ENCODE results near the gene SLC34A3.

The SLC34A3 gene

GRCh38 chr9:137219757-137220316, 10.9 kb upstream of the SLC34A3 start:
- Histone ChIP-seq H3K79me2 (ENCODE audit: insufficient read depth, low read length) (no peaks in the 10 kb centered on the region), H3K4me2 (ENCODE audit: low read length) (no peak overlapping the region), H3F3A (ENCODE audit: insufficient read depth, low read length) (no peaks in the 10 kb centered on the region), H3K9me3 (ENCODE audit: low read length) (no peaks in the 10 kb centered on the region), H4K20me1 (ENCODE audit: insufficient read depth, low read length) (no peaks in the 10 kb centered on the region), H3K9me2 (ENCODE audit: low read depth, low read length) (no peaks in the 10 kb centered on the region), H3K27me3 (ENCODE audit: insufficient read depth, low read length) (no peaks in the 10 kb centered on the region), H3K27ac (ENCODE audit: low read depth, low read length, poor library complexity, severe bottlenecking) (no peak overlapping the region), H2AFZ (ENCODE audit: low read length) (no peak overlapping the region), H3K4me1 (ENCODE audit: insufficient read depth, low read length, severe bottlenecking) (peaks cover 27% of the 10 kb centered on the region), H3K9ac (ENCODE audit: low read length) (no peak overlapping the region), H3K36me3 (ENCODE audit: insufficient read depth, low read length) (peaks cover 6% of the 10 kb centered on the region; the same call in 1 of the 2 replicates), H3K4me3 (ENCODE audit: low read depth, low read length, poor library complexity, severe bottlenecking) (no peak overlapping the region)
- TF ChIP-seq EZH2 (IDR thresholded peaks at IDR 0.05; ENCODE audit: borderline replicate concordance, low read length), result no peak
- TF ChIP-seq CTCF (IDR thresholded peaks at IDR 0.05; ENCODE audit: low read length), result no peak

- Histone ChIP-seq H2AFZ (ENCODE audit: low read length) (no peak overlapping the region), H3K9ac (ENCODE audit: low read length) (no peak overlapping the region), H3F3A (ENCODE audit: insufficient read depth, low read length) (no peaks in the 10 kb centered on the region), H3K4me3 (ENCODE audit: low read depth, low read length, poor library complexity, severe bottlenecking) (no peak overlapping the region), H3K4me1 (ENCODE audit: insufficient read depth, low read length, severe bottlenecking) (peaks cover 27% of the 10 kb centered on the region), H4K20me1 (ENCODE audit: insufficient read depth, low read length) (no peaks in the 10 kb centered on the region), H3K4me2 (ENCODE audit: low read length) (no peak overlapping the region), H3K9me2 (ENCODE audit: low read depth, low read length) (no peaks in the 10 kb centered on the region), H3K9me3 (ENCODE audit: low read length) (no peaks in the 10 kb centered on the region), H3K36me3 (ENCODE audit: insufficient read depth, low read length) (peaks cover 6% of the 10 kb centered on the region; the same call in 1 of the 2 replicates), H3K27ac (ENCODE audit: low read depth, low read length, poor library complexity, severe bottlenecking) (no peak overlapping the region), H3K27me3 (ENCODE audit: insufficient read depth, low read length) (no peaks in the 10 kb centered on the region), H3K79me2 (ENCODE audit: insufficient read depth, low read length) (no peaks in the 10 kb centered on the region)
- TF ChIP-seq CTCF (IDR thresholded peaks at IDR 0.05; ENCODE audit: low read length) (no peak), EZH2 (IDR thresholded peaks at IDR 0.05; ENCODE audit: borderline replicate concordance, low read length) (no peak)
These were observed 10.2 kb upstream of the SLC34A3 start for GRCh38 chr9:137220317-137221094.

GRCh38 chr9:137221095-137221505, 9.6 kb upstream of the SLC34A3 start:
- H3K4me3 ChIP-seq (ENCODE audit: low read depth, low read length, poor library complexity, severe bottlenecking), result no peak overlapping the region
- H3F3A ChIP-seq (ENCODE audit: insufficient read depth, low read length), result no peaks in the 10 kb centered on the region
- H2AFZ ChIP-seq (ENCODE audit: low read length), result no peak overlapping the region
- H3K4me1 ChIP-seq (ENCODE audit: insufficient read depth, low read length, severe bottlenecking), result peaks cover 27% of the 10 kb centered on the region
- no peaks in the 10 kb centered on the region for H3K27me3 ChIP-seq (ENCODE audit: insufficient read depth, low read length)
- H3K9me3 ChIP-seq (ENCODE audit: low read length), result no peaks in the 10 kb centered on the region
- TF ChIP-seq EZH2 (IDR thresholded peaks at IDR 0.05; ENCODE audit: borderline replicate concordance, low read length), result no peak
- TF ChIP-seq CTCF (IDR thresholded peaks at IDR 0.05; ENCODE audit: low read length), result no peak
- no peak overlapping the region for H3K4me2 ChIP-seq (ENCODE audit: low read length)
- H3K9ac ChIP-seq (ENCODE audit: low read length), result no peak overlapping the region
- H3K27ac ChIP-seq (ENCODE audit: low read depth, low read length, poor library complexity, severe bottlenecking), result no peak overlapping the region
- peaks cover 6% of the 10 kb centered on the region; the same call in 1 of the 2 replicates for H3K36me3 ChIP-seq (ENCODE audit: insufficient read depth, low read length)
- H3K9me2 ChIP-seq (ENCODE audit: low read depth, low read length), result no peaks in the 10 kb centered on the region
- no peaks in the 10 kb centered on the region for H4K20me1 ChIP-seq (ENCODE audit: insufficient read depth, low read length)
- no peaks in the 10 kb centered on the region for H3K79me2 ChIP-seq (ENCODE audit: insufficient read depth, low read length)
